Mesendoderm (in vitro differentiated cells): ENCODE results near the gene ITIH4.
"Not testable (repeated sequence)": the region's sequence is repeated elsewhere in the genome, so short reads cannot be mapped to it uniquely, and the experiment has no call there.

Experiments used
- DNase-seq: peaks from one replicate; pipeline ENCODE4 v3.0.0; 2013
- H2AK5ac ChIP-seq: 2 replicates; pipeline ENCODE4 v1.6.1; 2013; ENCODE audit warnings: low read length, inconsistent platforms
- H2BK120ac ChIP-seq: 2 replicates; pipeline ENCODE4 v1.6.1; 2013; ENCODE audit warnings: low read depth, mild to moderate bottlenecking, low read length, moderate library complexity, mixed read lengths
- H2BK15ac ChIP-seq: replicated peaks from 2 replicates; pipeline ENCODE4 v1.6.1; 2013; ENCODE audit warnings: low read depth, mild to moderate bottlenecking, moderate library complexity
- H2BK5ac ChIP-seq: 2 replicates; pipeline ENCODE4 v1.6.1; 2013; ENCODE audit warnings: low read length, inconsistent platforms
- H3K18ac ChIP-seq: 2 replicates; pipeline ENCODE4 v1.6.1; 2013; ENCODE audit warnings: mild to moderate bottlenecking, low read length, mixed read lengths
- H3K23ac ChIP-seq: one replicate; pipeline ENCODE4 v1.6.1; 2013; ENCODE audit warnings: low read length
- H3K27ac ChIP-seq: 2 replicates; pipeline ENCODE4 v1.5.1; 2013; ENCODE audit warnings: low read depth, mild to moderate bottlenecking, inconsistent platforms, low read length, moderate library complexity
- H3K27me3 ChIP-seq: 2 replicates; pipeline ENCODE4 v1.6.1; 2013; ENCODE audit warnings: low read length, control low read depth, mild to moderate bottlenecking, inconsistent platforms; ENCODE audit not compliant: insufficient read depth, poor library complexity
- H3K36me3 ChIP-seq: 2 replicates; pipeline ENCODE4 v1.6.1; 2013; ENCODE audit warnings: low read length, inconsistent platforms; ENCODE audit not compliant: control insufficient read depth, insufficient read depth
- H3K4ac ChIP-seq: one replicate; pipeline ENCODE4 v1.6.1; 2013; ENCODE audit warnings: low read depth, mild to moderate bottlenecking, low read length, moderate library complexity
- H3K4me1 ChIP-seq: 2 replicates; pipeline ENCODE4 v1.6.1; 2013; ENCODE audit warnings: low read depth, low read length, inconsistent platforms; ENCODE audit not compliant: control insufficient read depth
- H3K4me2 ChIP-seq: 2 replicates; pipeline ENCODE4 v1.6.1; 2013; ENCODE audit warnings: low read length
- H3K4me3 ChIP-seq: 2 replicates; pipeline ENCODE4 v1.5.1; 2013; ENCODE audit warnings: mild to moderate bottlenecking, low read length
- H3K56ac ChIP-seq: one replicate; pipeline ENCODE4 v1.6.1; 2013; ENCODE audit warnings: low read length
- H3K79me1 ChIP-seq: 2 replicates; pipeline ENCODE4 v1.6.1; 2013; ENCODE audit warnings: low read length, inconsistent platforms
- H3K79me2 ChIP-seq: 2 replicates; pipeline ENCODE4 v1.6.1; 2013; ENCODE audit warnings: mild to moderate bottlenecking, low read length; ENCODE audit not compliant: control insufficient read depth, insufficient read depth
- H3K9ac ChIP-seq: 2 replicates; pipeline ENCODE4 v1.6.1; 2013; ENCODE audit warnings: low read length, inconsistent platforms
- H4K5ac ChIP-seq: one replicate; pipeline ENCODE4 v1.6.1; 2013; ENCODE audit warnings: low read length
- H4K8ac ChIP-seq: one replicate; pipeline ENCODE4 v1.6.1; 2013; ENCODE audit warnings: low read depth, mild to moderate bottlenecking, control low read depth, low read length, moderate library complexity
- whole genome bisulfite sequencing: extraction: QIAGEN DNeasy Blood & Tissue Kit; methylation state at CpG from one replicate; pipeline ENCODE4 v1.1.7; 2013; ENCODE audit warnings: low lambda C conversion rate, missing lambda C conversion rate; ENCODE audit not compliant: insufficient coverage; ENCODE audit errors: extremely low coverage; 5-methylcytosine and 5-hydroxymethylcytosine counted together

The ITIH4 gene

DNA sequence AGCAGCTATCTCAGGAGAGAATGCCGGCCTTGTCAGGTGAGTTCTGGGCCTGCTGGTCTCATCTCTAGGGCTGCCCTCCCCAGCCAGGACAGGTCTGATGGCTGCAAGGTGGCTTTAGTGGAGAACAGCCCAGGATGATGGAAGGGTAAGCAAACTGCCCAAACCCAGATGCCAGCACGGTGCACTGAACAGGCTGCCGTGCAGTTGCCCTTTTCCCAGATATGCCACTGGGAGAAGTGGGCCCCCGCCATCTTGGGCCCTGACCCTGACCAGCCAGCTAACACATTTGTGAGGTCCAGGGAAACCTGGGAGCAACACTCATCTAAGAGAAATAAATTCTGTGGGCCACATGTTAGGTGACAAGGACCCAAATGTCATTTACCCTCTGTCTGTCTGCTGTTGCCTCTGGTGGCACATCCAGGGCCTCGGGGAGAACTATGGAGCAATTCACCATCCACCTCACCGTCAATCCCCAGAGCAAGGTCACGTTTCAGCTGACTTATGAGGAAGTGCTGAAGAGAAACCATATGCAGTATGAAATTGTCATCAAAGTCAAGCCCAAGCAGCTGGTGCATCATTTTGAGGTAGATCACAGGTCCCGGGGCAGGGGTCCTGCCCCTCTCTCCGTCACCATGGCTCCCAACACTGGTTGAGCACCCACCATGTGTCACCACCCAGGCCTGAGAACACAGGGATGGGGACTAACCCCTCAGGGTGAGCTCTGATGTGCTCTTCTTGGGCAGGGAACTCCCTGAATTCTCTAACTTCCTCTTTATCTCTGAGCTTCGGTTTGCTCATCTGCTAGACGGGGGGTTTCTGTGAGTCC, 51.2 kb downstream of the ITIH4 start:
- H3K9ac ChIP-seq = no peak overlapping the region
- no peak overlapping the region for H3K18ac ChIP-seq
- H3K23ac ChIP-seq = no peak overlapping the region
- no peak overlapping the region for H2BK120ac ChIP-seq
- no peak overlapping the region for H4K5ac ChIP-seq
- H3K4me2 ChIP-seq = no peak overlapping the region
- no peaks in the 10 kb centered on the region for H3K79me1 ChIP-seq
- no peak overlapping the region for H2BK5ac ChIP-seq
- no peak overlapping the region for H3K27ac ChIP-seq
- H3K4me1 ChIP-seq = no peaks in the 10 kb centered on the region
- no peaks in the 10 kb centered on the region for H3K27me3 ChIP-seq
- WGBS = no CpG with 5 or more reads among the region's 11 CpGs
- H3K56ac ChIP-seq = no peak overlapping the region
- no peak overlapping the region for H3K4me3 ChIP-seq
- no peak overlapping the region for H4K8ac ChIP-seq
- no peak overlapping the region for H2AK5ac ChIP-seq
- no peaks in the 10 kb centered on the region for H3K79me2 ChIP-seq
- H3K36me3 ChIP-seq = no peaks in the 10 kb centered on the region
- no peak overlapping the region for H2BK15ac ChIP-seq
- no peak for DNase-seq
- no peak overlapping the region for H3K4ac ChIP-seq

- H2BK5ac ChIP-seq = no peak overlapping the region
- no peak overlapping the region for H4K5ac ChIP-seq
- no CpG with 5 or more reads among the region's 17 CpGs for WGBS
- H3K27me3 ChIP-seq = no peaks in the 10 kb centered on the region
- no peak overlapping the region for H3K4me3 ChIP-seq
- H3K18ac ChIP-seq = no peak overlapping the region
- no peaks in the 10 kb centered on the region for H3K79me1 ChIP-seq
- no peaks in the 10 kb centered on the region for H3K36me3 ChIP-seq
- H3K4ac ChIP-seq = no peak overlapping the region
- no peaks in the 10 kb centered on the region for H3K4me1 ChIP-seq
- no peak overlapping the region for H3K27ac ChIP-seq
- H2BK15ac ChIP-seq = no peak overlapping the region
- no peak for DNase-seq
- no peak overlapping the region for H3K23ac ChIP-seq
- H3K56ac ChIP-seq = no peak overlapping the region
- H2BK120ac ChIP-seq = no peak overlapping the region
- no peak overlapping the region for H3K9ac ChIP-seq
- H2AK5ac ChIP-seq = no peak overlapping the region
- H4K8ac ChIP-seq = no peak overlapping the region
- H3K79me2 ChIP-seq = no peaks in the 10 kb centered on the region
- no peak overlapping the region for H3K4me2 ChIP-seq
These were observed 52.3 kb downstream of the ITIH4 start for GRCh38 chr3:52777959-52778805.

DNA sequence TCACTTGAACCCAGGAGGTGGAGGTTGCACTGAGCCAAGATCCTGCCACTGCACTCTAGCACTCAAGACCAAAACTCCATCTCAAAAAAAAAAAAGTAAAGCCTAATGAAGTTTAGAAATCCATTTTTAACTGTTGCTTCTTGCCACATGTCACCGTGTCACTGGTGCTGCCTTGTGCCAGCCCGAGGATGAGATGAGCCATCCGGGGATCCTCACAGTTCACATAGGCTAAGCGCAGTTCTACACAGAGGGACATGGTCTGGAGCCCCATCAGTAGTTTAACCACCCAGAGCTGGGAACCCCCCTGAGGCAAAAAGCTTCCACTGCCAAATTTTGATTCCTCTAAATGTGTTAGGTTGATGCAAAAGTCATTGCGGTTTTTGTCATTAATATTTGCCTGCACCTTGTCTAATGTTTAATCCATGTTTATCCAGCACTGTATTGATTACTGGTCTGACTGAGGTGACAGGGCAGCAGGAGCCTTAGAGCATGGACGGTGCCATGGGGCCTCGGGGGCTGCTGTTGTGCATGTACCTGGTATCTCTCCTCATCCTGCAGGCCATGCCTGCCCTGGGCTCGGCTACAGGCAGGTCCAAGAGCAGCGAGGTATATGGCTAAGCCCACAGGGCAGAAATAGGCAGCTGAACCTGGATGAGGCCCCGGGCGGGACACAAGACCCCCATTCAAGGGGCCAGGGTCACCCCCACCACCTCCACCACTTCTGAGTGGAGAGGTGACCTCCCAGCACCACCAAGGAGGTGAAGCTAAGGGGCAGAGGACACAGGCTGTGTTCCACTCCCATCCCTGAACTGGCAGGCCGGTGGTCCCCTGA, 53.1 kb downstream of the ITIH4 start, which contains the start of gene ITIH1:
Gene ITIH1, plus strand, starts transcription at position 473 of the 832 bp plus-strand sequence. Its CDS starts 17 bp downstream, at position 490.
- Histone ChIP-seq H3K27ac (no peak within 1 kb of the TSS), H3K4me2 (no peak within 1 kb of the TSS), H4K8ac (no peak within 1 kb of the TSS), H3K18ac (no peak within 1 kb of the TSS), H2AK5ac (no peak within 1 kb of the TSS), H3K36me3 (no peaks in the 10 kb centered on the region), H3K9ac (no peak within 1 kb of the TSS), H3K79me1 (no peaks in the 10 kb centered on the region), H2BK5ac (no peak within 1 kb of the TSS), H3K23ac (no peak within 1 kb of the TSS), H2BK120ac (no peak within 1 kb of the TSS), H3K56ac (no peak within 1 kb of the TSS), H3K4ac (no peak within 1 kb of the TSS), H3K79me2 (no peaks in the 10 kb centered on the region), H3K4me1 (no peaks in the 10 kb centered on the region), H2BK15ac (no peak within 1 kb of the TSS), H4K5ac (no peak within 1 kb of the TSS), H3K4me3 (no peak within 1 kb of the TSS), H3K27me3 (no peaks in the 10 kb centered on the region)
- no CpG with 5 or more reads among the region's 12 CpGs for WGBS
- DNase-seq = no peak

- not testable (repeated sequence) for H3K56ac ChIP-seq, H3K23ac ChIP-seq, H2AK5ac ChIP-seq, H3K9ac ChIP-seq, H3K4ac ChIP-seq, H3K27ac ChIP-seq, H3K4me3 ChIP-seq, H3K4me1 ChIP-seq, DNase-seq, H3K27me3 ChIP-seq, H3K18ac ChIP-seq, H4K8ac ChIP-seq, H2BK15ac ChIP-seq, H4K5ac ChIP-seq, H2BK5ac ChIP-seq, H3K79me2 ChIP-seq, H3K4me2 ChIP-seq, H2BK120ac ChIP-seq, H3K79me1 ChIP-seq, H3K36me3 ChIP-seq
- WGBS = no CpG with 5 or more reads among the region's 6 CpGs
These were observed 54.0 kb downstream of the ITIH4 start for GRCh38 chr3:52776486-52776885.

DNA sequence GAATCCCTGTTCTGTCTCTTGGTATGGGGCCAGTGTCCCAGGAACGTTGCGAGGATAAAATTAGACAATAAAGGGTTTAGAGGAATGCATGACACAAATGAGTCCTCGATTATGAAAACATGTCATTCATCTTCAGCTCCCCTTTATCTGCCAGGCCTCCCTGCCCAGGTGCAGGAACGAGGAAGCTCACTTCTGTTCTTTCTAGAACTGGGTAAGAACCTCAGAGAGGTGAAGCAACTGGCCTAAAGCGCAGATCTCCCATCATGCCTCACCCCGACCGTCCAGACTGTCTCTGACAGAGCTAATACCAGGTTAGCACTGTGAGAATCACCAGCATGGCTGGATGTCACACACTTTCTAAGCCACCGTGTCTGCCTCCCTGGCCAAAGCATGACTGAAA, 54.6 kb downstream of the ITIH4 start:
- H2AK5ac ChIP-seq = no peak overlapping the region
- H2BK5ac ChIP-seq = no peak overlapping the region
- H2BK120ac ChIP-seq = no peak overlapping the region
- no peak overlapping the region for H3K56ac ChIP-seq
- H3K4ac ChIP-seq = no peak overlapping the region
- no peaks in the 10 kb centered on the region for H3K4me1 ChIP-seq
- no CpG with 5 or more reads among the region's 8 CpGs for WGBS
- H3K79me2 ChIP-seq = no peaks in the 10 kb centered on the region
- no peak overlapping the region for H2BK15ac ChIP-seq
- no peak for DNase-seq
- H3K9ac ChIP-seq = no peak overlapping the region
- no peak overlapping the region for H4K5ac ChIP-seq
- H3K18ac ChIP-seq = no peak overlapping the region
- no peak overlapping the region for H3K4me2 ChIP-seq
- no peaks in the 10 kb centered on the region for H3K27me3 ChIP-seq
- no peak overlapping the region for H4K8ac ChIP-seq
- H3K79me1 ChIP-seq = no peaks in the 10 kb centered on the region
- H3K27ac ChIP-seq = no peak overlapping the region
- H3K23ac ChIP-seq = no peak overlapping the region
- no peaks in the 10 kb centered on the region for H3K36me3 ChIP-seq
- H3K4me3 ChIP-seq = no peak overlapping the region
